GM19397 (cell line): ENCODE data around the gene CHN2.

Experiments used
- ATAC-seq: cut with Tn5 transposase; IDR thresholded peaks from one replicate; pipeline ENCODE4 v1.9.1; 2021; ENCODE audit warnings: mild to moderate bottlenecking, moderate library complexity; ENCODE audit not compliant: unreplicated experiment

Gene CHN2

GRCh38 chr7:29304756-29305155 lies 110.2 kb downstream of the CHN2 start:
- ATAC-seq = no peak

- ATAC-seq = no peak
Measured at GRCh38 chr7:29306319-29306991, 111.9 kb downstream of the CHN2 start.

- no peak for ATAC-seq
Measured at GRCh38 chr7:29308424-29308823, 113.8 kb downstream of the CHN2 start.

- ATAC-seq = no peak
Measured at GRCh38 chr7:29309041-29309854, 114.7 kb downstream of the CHN2 start.

- no peak for ATAC-seq
Measured at GRCh38 chr7:29310625-29311024, 116.0 kb downstream of the CHN2 start.

- no peak for ATAC-seq
Measured at GRCh38 chr7:29311314-29311713, 116.7 kb downstream of the CHN2 start.

- ATAC-seq = no peak
Measured at GRCh38 chr7:29314148-29314547, 119.6 kb downstream of the CHN2 start.

GRCh38 chr7:29315122-29315891 lies 120.7 kb downstream of the CHN2 start:
- no peak for ATAC-seq

GRCh38 chr7:29315892-29316270 lies 121.3 kb downstream of the CHN2 start:
- no peak for ATAC-seq

- no peak for ATAC-seq
Measured at GRCh38 chr7:29316926-29317325, 122.4 kb downstream of the CHN2 start.

- no peak for ATAC-seq
Measured at GRCh38 chr7:29318853-29319718, 124.5 kb downstream of the CHN2 start.

- no peak for ATAC-seq
Measured at GRCh38 chr7:29319719-29320521, 125.3 kb downstream of the CHN2 start.

- no peak for ATAC-seq
Measured at GRCh38 chr7:29320577-29320976, 126.0 kb downstream of the CHN2 start.

- ATAC-seq = no peak
Measured at GRCh38 chr7:29322023-29322712, 127.6 kb downstream of the CHN2 start.

GRCh38 chr7:29325476-29325875 lies 130.9 kb downstream of the CHN2 start:
- no peak for ATAC-seq

- ATAC-seq = no peak
Measured at GRCh38 chr7:29326864-29327263, 132.3 kb downstream of the CHN2 start.

GRCh38 chr7:29327455-29327854 lies 132.9 kb downstream of the CHN2 start:
- no peak for ATAC-seq

- no peak for ATAC-seq
Measured at GRCh38 chr7:29328045-29328444, 133.5 kb downstream of the CHN2 start.

- ATAC-seq = no peak
Measured at GRCh38 chr7:29328811-29329210, 134.2 kb downstream of the CHN2 start.
